ENCODE data around the gene SPEN.

The SPEN gene

DNA sequence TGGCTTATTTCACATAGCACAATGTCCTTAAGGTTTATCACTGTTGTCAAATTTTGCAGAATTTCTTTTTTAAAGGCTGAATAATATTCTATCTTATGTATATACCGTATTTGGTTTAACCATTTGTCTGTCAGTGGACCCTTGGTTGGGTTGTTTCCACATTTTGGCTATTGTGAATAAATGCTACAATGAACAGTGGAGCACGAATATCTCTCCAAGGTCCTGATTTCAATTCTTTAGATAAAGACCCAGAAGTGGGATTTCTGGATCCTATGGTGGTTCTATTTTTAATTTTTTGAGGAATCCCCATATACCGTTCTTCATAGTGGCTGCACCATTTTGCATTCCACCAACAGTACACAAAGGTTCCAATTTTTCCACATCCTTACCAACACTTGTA is 134.2 kb downstream of the SPEN start:
- no peaks in the 10 kb centered on the region; the same call in 1 of the 2 replicates for H3K9me3 ChIP-seq (ENCODE audit: control insufficient read depth, insufficient read depth, low read length)
- no peak for TF ChIP-seq EZH2phosphoT487 (IDR thresholded peaks at IDR 0.05; ENCODE audit: borderline replicate concordance, low read length)
- TF ChIP-seq, protein P1, sequence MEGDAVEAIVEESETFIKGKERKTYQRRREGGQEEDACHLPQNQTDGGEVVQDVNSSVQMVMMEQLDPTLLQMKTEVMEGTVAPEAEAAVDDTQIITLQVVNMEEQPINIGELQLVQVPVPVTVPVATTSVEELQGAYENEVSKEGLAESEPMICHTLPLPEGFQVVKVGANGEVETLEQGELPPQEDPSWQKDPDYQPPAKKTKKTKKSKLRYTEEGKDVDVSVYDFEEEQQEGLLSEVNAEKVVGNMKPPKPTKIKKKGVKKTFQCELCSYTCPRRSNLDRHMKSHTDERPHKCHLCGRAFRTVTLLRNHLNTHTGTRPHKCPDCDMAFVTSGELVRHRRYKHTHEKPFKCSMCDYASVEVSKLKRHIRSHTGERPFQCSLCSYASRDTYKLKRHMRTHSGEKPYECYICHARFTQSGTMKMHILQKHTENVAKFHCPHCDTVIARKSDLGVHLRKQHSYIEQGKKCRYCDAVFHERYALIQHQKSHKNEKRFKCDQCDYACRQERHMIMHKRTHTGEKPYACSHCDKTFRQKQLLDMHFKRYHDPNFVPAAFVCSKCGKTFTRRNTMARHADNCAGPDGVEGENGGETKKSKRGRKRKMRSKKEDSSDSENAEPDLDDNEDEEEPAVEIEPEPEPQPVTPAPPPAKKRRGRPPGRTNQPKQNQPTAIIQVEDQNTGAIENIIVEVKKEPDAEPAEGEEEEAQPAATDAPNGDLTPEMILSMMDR (IDR thresholded peaks at IDR 0.05; ENCODE audit: low read depth, low read length, poor library complexity, severe bottlenecking): no peak

DNA sequence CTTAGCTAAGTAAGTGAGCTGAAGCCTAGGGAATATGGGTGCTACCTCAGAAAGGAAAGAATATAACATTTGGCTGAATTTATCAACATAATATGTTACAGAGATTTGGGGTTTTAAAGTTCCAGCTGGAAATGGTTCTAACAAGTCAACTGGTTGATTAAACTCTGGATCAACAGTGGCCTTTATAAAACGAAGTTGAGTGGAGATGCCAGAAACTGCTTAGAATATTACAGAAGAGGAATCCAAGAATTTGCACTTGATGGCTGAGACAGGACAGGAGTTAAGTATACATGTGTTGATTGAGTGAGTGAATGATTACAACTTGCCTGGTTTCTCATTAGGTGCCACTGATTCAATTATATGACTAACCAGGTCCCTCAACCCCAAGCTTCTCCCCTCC is 135.8 kb downstream of the SPEN start:
- H3K79me2 ChIP-seq (ENCODE audit: control insufficient read depth, low read length): no peaks in the 10 kb centered on the region
- no peaks in the 10 kb centered on the region for H3K9me2 ChIP-seq (replicated peaks; ENCODE audit: control insufficient read depth, low read length)
- no peak overlapping the region for H3K4me2 ChIP-seq (ENCODE audit: low read length)
- H3K27ac ChIP-seq (ENCODE audit: low read depth, low read length): no peak overlapping the region
- no peak overlapping the region for H3K4me3 ChIP-seq (ENCODE audit: low read length)
- no peaks in the 10 kb centered on the region for H3K36me3 ChIP-seq (ENCODE audit: control insufficient read depth, low read length)
- no peaks in the 10 kb centered on the region for H3K4me1 ChIP-seq (ENCODE audit: control insufficient read depth, low read length)
- H3F3A ChIP-seq (ENCODE audit: control insufficient read depth, insufficient read depth): no peaks in the 10 kb centered on the region
- H3K27me3 ChIP-seq (ENCODE audit: control insufficient read depth, low read length): peaks cover 7% of the 10 kb centered on the region
- TF ChIP-seq, protein P1 (IDR thresholded peaks at IDR 0.05; ENCODE audit: low read depth, low read length, poor library complexity, severe bottlenecking): no peak
- no peak for TF ChIP-seq EZH2phosphoT487 (IDR thresholded peaks at IDR 0.05; ENCODE audit: borderline replicate concordance, low read length)
- H3K9me3 ChIP-seq (ENCODE audit: control insufficient read depth, insufficient read depth, low read length): no peaks in the 10 kb centered on the region; the same call in 1 of the 2 replicates
- H4K20me1 ChIP-seq (ENCODE audit: control insufficient read depth, insufficient read depth, low read depth, low read length): no peaks in the 10 kb centered on the region

More for the DNA sequence above, 134.2 kb downstream of the SPEN start:
- Histone ChIP-seq H3F3A (ENCODE audit: control insufficient read depth, insufficient read depth) (no peaks in the 10 kb centered on the region), H3K4me2 (ENCODE audit: low read length) (no peak overlapping the region), H3K4me3 (ENCODE audit: low read length) (no peak overlapping the region), H3K4me1 (ENCODE audit: control insufficient read depth, low read length) (peaks cover 1% of the 10 kb centered on the region), H4K20me1 (ENCODE audit: control insufficient read depth, insufficient read depth, low read depth, low read length) (no peaks in the 10 kb centered on the region), H3K9me2 (replicated peaks; ENCODE audit: control insufficient read depth, low read length) (no peaks in the 10 kb centered on the region), H3K36me3 (ENCODE audit: control insufficient read depth, low read length) (no peaks in the 10 kb centered on the region), H3K27me3 (ENCODE audit: control insufficient read depth, low read length) (peaks cover 7% of the 10 kb centered on the region), H3K79me2 (ENCODE audit: control insufficient read depth, low read length) (no peaks in the 10 kb centered on the region), H3K27ac (ENCODE audit: low read depth, low read length) (no peak overlapping the region)

DNA sequence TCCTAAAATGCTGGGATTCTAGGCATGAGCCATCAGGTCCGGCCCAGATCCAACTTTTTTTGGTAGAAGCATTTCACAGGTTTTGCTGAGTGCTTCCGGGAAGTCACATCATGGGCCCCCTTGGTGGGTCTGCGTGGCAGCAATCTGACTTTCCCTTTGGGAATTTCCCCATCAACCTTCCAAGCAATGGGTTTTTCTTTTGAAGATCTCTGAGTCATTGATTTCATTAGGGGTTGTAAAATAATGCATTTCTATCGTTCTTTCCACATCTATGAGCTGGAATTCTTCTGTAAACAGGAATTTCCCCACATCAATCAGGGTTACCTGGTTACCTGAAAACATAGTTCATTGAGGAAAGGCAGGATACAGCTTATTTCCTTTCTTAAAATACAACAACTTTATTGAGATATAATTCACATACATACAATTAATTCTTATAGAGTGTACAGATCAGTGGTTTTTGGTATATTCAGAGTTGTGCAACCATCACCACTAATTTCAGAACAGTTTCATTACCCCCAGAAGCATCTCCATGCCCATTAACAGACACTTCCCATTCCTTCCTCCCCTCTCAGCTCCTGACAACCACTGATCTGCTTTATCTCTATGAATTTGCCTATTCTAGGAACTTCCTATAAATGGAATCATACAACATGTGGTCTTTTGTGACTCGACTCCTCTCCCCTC is 138.2 kb downstream of the SPEN start:
- H3K79me2 ChIP-seq (ENCODE audit: control insufficient read depth, low read length): no peaks in the 10 kb centered on the region
- H3K4me2 ChIP-seq (ENCODE audit: low read length): no peak overlapping the region
- TF ChIP-seq, protein P1 (IDR thresholded peaks at IDR 0.05; ENCODE audit: low read depth, low read length, poor library complexity, severe bottlenecking): no peak
- TF ChIP-seq EZH2phosphoT487 (IDR thresholded peaks at IDR 0.05; ENCODE audit: borderline replicate concordance, low read length): no peak
- H3K9me3 ChIP-seq (ENCODE audit: control insufficient read depth, insufficient read depth, low read length): no peaks in the 10 kb centered on the region; the same call in 1 of the 2 replicates
- no peaks in the 10 kb centered on the region for H3K9me2 ChIP-seq (replicated peaks; ENCODE audit: control insufficient read depth, low read length)
- no peaks in the 10 kb centered on the region for H4K20me1 ChIP-seq (ENCODE audit: control insufficient read depth, insufficient read depth, low read depth, low read length)
- H3K27ac ChIP-seq (ENCODE audit: low read depth, low read length): no peak overlapping the region
- H3K4me3 ChIP-seq (ENCODE audit: low read length): no peak overlapping the region
- H3K36me3 ChIP-seq (ENCODE audit: control insufficient read depth, low read length): no peaks in the 10 kb centered on the region
- peaks cover 11% of the 10 kb centered on the region for H3K27me3 ChIP-seq (ENCODE audit: control insufficient read depth, low read length)
- H3F3A ChIP-seq (ENCODE audit: control insufficient read depth, insufficient read depth): no peaks in the 10 kb centered on the region
- H3K4me1 ChIP-seq (ENCODE audit: control insufficient read depth, low read length): no peaks in the 10 kb centered on the region

Measured in DOHH2 (cell line).